H9 (cell line): ENCODE data around the gene MND1. TPM values are rescaled to one million over a fixed set of nuclear protein-coding genes. Genes with fewer than 3 reads are reported as not detected.

Experiments
- DNase-seq: peaks from one replicate; pipeline ENCODE4 v3.0.0-alpha.2; 2017
- H2AFZ ChIP-seq: one replicate; pipeline ENCODE4 v1.6.1; 2013; ENCODE audit warnings: mild to moderate bottlenecking, low read length, control low read depth, moderate library complexity
- H2AK5ac ChIP-seq: 2 replicates; pipeline ENCODE4 v1.6.1; 2013; ENCODE audit warnings: low read length, control low read depth, mixed read lengths; ENCODE audit not compliant: insufficient read length
- H2BK120ac ChIP-seq: one replicate; pipeline ENCODE4 v1.6.1; 2013; ENCODE audit warnings: low read depth, mild to moderate bottlenecking, low read length, control low read depth, inconsistent platforms; ENCODE audit not compliant: poor library complexity, severe bottlenecking
- H2BK12ac ChIP-seq: 2 replicates; pipeline ENCODE4 v1.6.1; 2013; ENCODE audit warnings: low read length, control low read depth, mixed read lengths, low read depth; ENCODE audit not compliant: insufficient read length
- H2BK15ac ChIP-seq: 2 replicates; pipeline ENCODE4 v1.6.1; 2013; ENCODE audit warnings: low read depth, low read length, control low read depth
- H2BK20ac ChIP-seq: one replicate; pipeline ENCODE4 v1.6.1; 2013; ENCODE audit warnings: low read depth, mild to moderate bottlenecking, low read length, control low read depth, inconsistent platforms; ENCODE audit not compliant: poor library complexity, severe bottlenecking
- H2BK5ac ChIP-seq: 2 replicates; pipeline ENCODE4 v1.6.1; 2013; ENCODE audit warnings: low read length, control low read depth, mixed read lengths; ENCODE audit not compliant: insufficient read length
- H3K14ac ChIP-seq: 2 replicates; pipeline ENCODE4 v1.6.1; 2013; ENCODE audit warnings: low read length, control low read depth; ENCODE audit not compliant: insufficient read depth
- H3K18ac ChIP-seq: 2 replicates; pipeline ENCODE4 v1.6.1; 2013; ENCODE audit warnings: low read depth, mild to moderate bottlenecking, mixed read lengths, low read length, control low read depth; ENCODE audit not compliant: insufficient read length
- H3K23ac ChIP-seq: 2 replicates; pipeline ENCODE4 v1.6.1; 2013; ENCODE audit warnings: low read length, control low read depth, mixed read lengths, low read depth; ENCODE audit not compliant: insufficient read length
- H3K23me2 ChIP-seq: 2 replicates; pipeline ENCODE4 v1.6.1; 2013; ENCODE audit warnings: low read depth, mild to moderate bottlenecking, mixed read lengths, low read length, control low read depth; ENCODE audit not compliant: insufficient read length, poor library complexity, severe bottlenecking
- H3K27ac ChIP-seq: 2 replicates; pipeline ENCODE4 v1.5.1; 2013; ENCODE audit warnings: low read length, control low read depth, mixed read lengths, low read depth; ENCODE audit not compliant: insufficient read length
- H3K27me3 ChIP-seq: 2 replicates; pipeline ENCODE4 v1.6.1; 2013; ENCODE audit warnings: low read length, control low read depth, inconsistent platforms; ENCODE audit not compliant: insufficient read depth
- H3K4ac ChIP-seq: 2 replicates; pipeline ENCODE4 v1.6.1; 2013; ENCODE audit warnings: low read depth, mild to moderate bottlenecking, control low read depth, inconsistent platforms, low read length, moderate library complexity
- H3K4me1 ChIP-seq: 2 replicates; pipeline ENCODE4 v1.6.1; 2013; ENCODE audit warnings: low read length, control low read depth, inconsistent platforms; ENCODE audit not compliant: insufficient read depth
- H3K4me2 ChIP-seq: 2 replicates; pipeline ENCODE4 v1.6.1; 2013; ENCODE audit warnings: low read length, control low read depth, mixed read lengths; ENCODE audit not compliant: insufficient read length, insufficient read depth
- H3K56ac ChIP-seq: 2 replicates; pipeline ENCODE4 v1.6.1; 2013; ENCODE audit warnings: low read depth, mild to moderate bottlenecking, mixed read lengths, low read length, control low read depth; ENCODE audit not compliant: insufficient read length
- H3K79me1 ChIP-seq: 2 replicates; pipeline ENCODE4 v1.6.1; 2013; ENCODE audit warnings: low read depth, mild to moderate bottlenecking, moderate library complexity, low read length, control low read depth, inconsistent platforms; ENCODE audit not compliant: insufficient read depth, poor library complexity, severe bottlenecking
- H3K79me2 ChIP-seq: 2 replicates; pipeline ENCODE4 v1.6.1; 2013; ENCODE audit warnings: low read length, control low read depth, inconsistent platforms; ENCODE audit not compliant: insufficient read depth
- H3K9ac ChIP-seq: 2 replicates; pipeline ENCODE4 v1.6.1; 2013; ENCODE audit warnings: low read length, control low read depth, mixed read lengths; ENCODE audit not compliant: insufficient read length; ENCODE audit errors: extremely low read depth
- H3K9me3 ChIP-seq: one replicate; pipeline ENCODE4 v1.6.1; 2013; ENCODE audit warnings: low read depth, low read length, inconsistent platforms; ENCODE audit not compliant: control insufficient read depth
- H3T11ph ChIP-seq: one replicate; pipeline ENCODE4 v1.6.1; 2013; ENCODE audit warnings: mild to moderate bottlenecking, low read length, control low read depth, inconsistent platforms
- H4K20me1 ChIP-seq: one replicate; pipeline ENCODE4 v1.6.1; 2013; ENCODE audit not compliant: control insufficient read depth, insufficient read length, insufficient read depth
- H4K5ac ChIP-seq: 2 replicates; pipeline ENCODE4 v1.6.1; 2013; ENCODE audit warnings: low read depth, mild to moderate bottlenecking, mixed read lengths, low read length, control low read depth; ENCODE audit not compliant: insufficient read length
- H4K8ac ChIP-seq: replicated peaks from 2 replicates; pipeline ENCODE4 v1.6.1; 2013; ENCODE audit warnings: low read length, control low read depth, mixed read lengths, low read depth; ENCODE audit not compliant: insufficient read length
- H4K91ac ChIP-seq: 2 replicates; pipeline ENCODE4 v1.6.1; 2013; ENCODE audit warnings: low read depth, mild to moderate bottlenecking, moderate library complexity, mixed read lengths, low read length, control low read depth; ENCODE audit not compliant: insufficient read length
- H3K27ac Mint-ChIP-seq, 3 experiments: 2 replicates in 2 of 3; 3 replicates in 1 of 3; pipeline ENCODE4 v1.8.0; 2020 to 2021; ENCODE audit warnings: mixed read lengths in 3 of 3, mild to moderate bottlenecking in 1 of 3, moderate library complexity in 1 of 3
- H3K27me3 Mint-ChIP-seq: 2 replicates; pipeline ENCODE4 v1.8.0; 2021; ENCODE audit warnings: low read depth, mild to moderate bottlenecking, moderate library complexity, mixed read lengths
- H3K36me3 Mint-ChIP-seq, 3 experiments: 2 replicates in 2 of 3; 3 replicates in 1 of 3; pipeline ENCODE4 v1.8.0; 2020 to 2021; ENCODE audit warnings: low read depth in 3 of 3, mixed read lengths in 3 of 3; ENCODE audit not compliant: insufficient read depth in 1 of 3
- H3K4me1 Mint-ChIP-seq, 2 experiments: 2 replicates each; pipeline ENCODE4 v1.8.0; 2020; ENCODE audit warnings: mixed read lengths in 2 of 2
- H3K4me3 Mint-ChIP-seq, 2 experiments: 2 replicates in 1 of 2; 3 replicates in 1 of 2; pipeline ENCODE4 v1.8.0; 2020 to 2021; ENCODE audit warnings: mild to moderate bottlenecking in 2 of 2, mixed read lengths in 2 of 2, moderate library complexity in 1 of 2
- H3K9me3 Mint-ChIP-seq, 2 experiments: 2 replicates in 1 of 2; 3 replicates in 1 of 2; pipeline ENCODE4 v1.8.0; 2020; ENCODE audit warnings: mild to moderate bottlenecking in 2 of 2, mixed read lengths in 2 of 2, moderate library complexity in 1 of 2
- WGBS: extraction: QIAGEN DNeasy Blood & Tissue Kit; methylation state at CpG from one replicate; pipeline ENCODE4 v1.1.7; 2013; ENCODE audit warnings: missing lambda C conversion rate, low lambda C conversion rate, mixed read lengths; ENCODE audit not compliant: insufficient read length; ENCODE audit errors: extremely low coverage; 5-methylcytosine and 5-hydroxymethylcytosine counted together
- total RNA-seq: library from RNA; stranded (reverse); gene quantifications from 2 replicates; pipeline ENCODE4 v1.2.1, GENCODE V29; 2021
- TF ChIP-seq, protein P1 (sequence below): fragments of 200-600 bp; sonication (generic); conservative IDR thresholded peaks from 3 replicates; pipeline ENCODE4 v1.8.0; 2021; ENCODE audit warnings: antibody characterized with exemption, mild to moderate bottlenecking

The MND1 gene
- total RNA-seq, 1 experiment from 2014 or later: 21.0 TPM

DNA sequence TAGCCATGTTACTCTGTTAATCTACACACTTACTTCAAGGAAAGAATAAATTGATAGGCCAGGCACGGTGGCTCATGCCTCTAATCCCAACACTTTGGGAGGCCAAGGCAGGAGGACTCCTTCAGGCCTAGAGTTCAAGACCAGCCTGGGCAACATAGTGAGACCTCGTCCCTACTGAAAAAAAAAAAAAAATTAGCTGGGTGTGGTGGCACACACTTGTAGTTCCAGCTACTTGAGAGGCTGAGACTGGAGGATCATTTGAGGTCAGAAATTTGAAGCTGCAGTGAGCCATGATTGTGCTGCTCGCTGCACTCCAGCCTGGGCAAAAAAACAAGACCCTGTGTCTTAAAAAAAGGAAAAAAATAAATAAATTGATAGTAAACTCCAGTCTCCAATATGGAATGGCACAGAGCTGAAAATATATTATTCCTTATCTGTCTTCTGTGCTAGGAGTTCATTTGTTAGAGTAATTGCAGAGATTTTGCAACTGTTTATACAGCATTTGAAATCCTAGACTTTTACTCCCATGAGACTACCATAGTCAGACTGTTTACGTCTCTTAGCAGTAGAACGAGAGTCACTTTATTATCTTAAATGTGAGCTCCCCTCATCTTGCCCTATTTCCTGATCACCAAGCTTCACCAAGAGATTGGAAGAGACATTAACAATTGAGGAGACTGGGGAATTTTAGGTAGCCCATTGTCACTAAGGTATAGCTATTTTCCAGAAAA lies 102.9 kb downstream of the MND1 start:
- Histone ChIP-seq H3K27me3 (no peaks in the 10 kb centered on the region), H3K9ac (no peak overlapping the region), H3K9me3 (no peaks in the 10 kb centered on the region), H2AK5ac (no peak overlapping the region), H3K4me2 (no peak overlapping the region), H3K18ac (no peak overlapping the region), H4K20me1 (no peaks in the 10 kb centered on the region), H3K79me1 (no peaks in the 10 kb centered on the region), H4K91ac (no peak overlapping the region), H3T11ph (no peak overlapping the region), H2BK20ac (no peak overlapping the region), H2BK15ac (no peak overlapping the region), H3K27ac (no peak overlapping the region), H2BK120ac (no peak overlapping the region), H3K4ac (no peak overlapping the region), H2BK12ac (no peak overlapping the region), H3K79me2 (no peaks in the 10 kb centered on the region), H2AFZ (no peak overlapping the region), H3K23ac (no peak overlapping the region), H3K56ac (no peak overlapping the region), H2BK5ac (no peak overlapping the region), H3K4me1 (no peaks in the 10 kb centered on the region), H3K23me2 (no peaks in the 10 kb centered on the region), H4K8ac (no peak overlapping the region), H4K5ac (no peak overlapping the region), H3K14ac (no peak overlapping the region)
- peaks cover 14% of the 10 kb centered on the region in 2 experiments for H3K4me1 Mint-ChIP-seq
- H3K27me3 Mint-ChIP-seq: no peaks in the 10 kb centered on the region
- H3K4me3 Mint-ChIP-seq: no peak overlapping the region
- H3K27ac Mint-ChIP-seq: no peak overlapping the region
- no CpG with 5 or more reads among the region's 5 CpGs for WGBS
- no peaks in the 10 kb centered on the region for H3K9me3 Mint-ChIP-seq
- TF ChIP-seq, protein P1, sequence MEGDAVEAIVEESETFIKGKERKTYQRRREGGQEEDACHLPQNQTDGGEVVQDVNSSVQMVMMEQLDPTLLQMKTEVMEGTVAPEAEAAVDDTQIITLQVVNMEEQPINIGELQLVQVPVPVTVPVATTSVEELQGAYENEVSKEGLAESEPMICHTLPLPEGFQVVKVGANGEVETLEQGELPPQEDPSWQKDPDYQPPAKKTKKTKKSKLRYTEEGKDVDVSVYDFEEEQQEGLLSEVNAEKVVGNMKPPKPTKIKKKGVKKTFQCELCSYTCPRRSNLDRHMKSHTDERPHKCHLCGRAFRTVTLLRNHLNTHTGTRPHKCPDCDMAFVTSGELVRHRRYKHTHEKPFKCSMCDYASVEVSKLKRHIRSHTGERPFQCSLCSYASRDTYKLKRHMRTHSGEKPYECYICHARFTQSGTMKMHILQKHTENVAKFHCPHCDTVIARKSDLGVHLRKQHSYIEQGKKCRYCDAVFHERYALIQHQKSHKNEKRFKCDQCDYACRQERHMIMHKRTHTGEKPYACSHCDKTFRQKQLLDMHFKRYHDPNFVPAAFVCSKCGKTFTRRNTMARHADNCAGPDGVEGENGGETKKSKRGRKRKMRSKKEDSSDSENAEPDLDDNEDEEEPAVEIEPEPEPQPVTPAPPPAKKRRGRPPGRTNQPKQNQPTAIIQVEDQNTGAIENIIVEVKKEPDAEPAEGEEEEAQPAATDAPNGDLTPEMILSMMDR: no peak
- no peaks in the 10 kb centered on the region for H3K36me3 Mint-ChIP-seq
- DNase-seq: no peak
